GM12891 (cell line): ENCODE data around the gene RDH13.

Experiments used
- POLR2A ChIP-seq: IDR thresholded peaks from 2 replicates; pipeline ENCODE4 v1.6.1; 2011; ENCODE audit warnings: low read depth, low read length, control low read depth
- POLR2AphosphoS5 ChIP-seq: IDR thresholded peaks from 2 replicates; pipeline ENCODE4 v1.6.1; 2011; ENCODE audit warnings: low read depth, low read length, control low read depth

- no peak for TF ChIP-seq POLR2A
- no peak for TF ChIP-seq POLR2AphosphoS5
These were observed 18.7 kb upstream of the RDH13 start for GRCh38 chr19:55081770-55082019.
